Iris pigment epithelial cell (primary cell): ENCODE results near the gene NSD2.
A peak's percentile ranks its signal among the peaks of the same experiment; 100 is the strongest.
"Not testable (repeated sequence)": the region's sequence is repeated elsewhere in the genome, so short reads cannot be mapped to it uniquely, and the experiment has no call there.

Source experiments
- DNase-seq: peaks from one replicate; pipeline ENCODE4 v3.0.0-alpha.2; 2011; ENCODE audit warnings: low read depth

The NSD2 gene

GRCh38 chr4:1985780-1986577, 114.8 kb downstream of the NSD2 start:
- DNase-seq, result no peak

DNA sequence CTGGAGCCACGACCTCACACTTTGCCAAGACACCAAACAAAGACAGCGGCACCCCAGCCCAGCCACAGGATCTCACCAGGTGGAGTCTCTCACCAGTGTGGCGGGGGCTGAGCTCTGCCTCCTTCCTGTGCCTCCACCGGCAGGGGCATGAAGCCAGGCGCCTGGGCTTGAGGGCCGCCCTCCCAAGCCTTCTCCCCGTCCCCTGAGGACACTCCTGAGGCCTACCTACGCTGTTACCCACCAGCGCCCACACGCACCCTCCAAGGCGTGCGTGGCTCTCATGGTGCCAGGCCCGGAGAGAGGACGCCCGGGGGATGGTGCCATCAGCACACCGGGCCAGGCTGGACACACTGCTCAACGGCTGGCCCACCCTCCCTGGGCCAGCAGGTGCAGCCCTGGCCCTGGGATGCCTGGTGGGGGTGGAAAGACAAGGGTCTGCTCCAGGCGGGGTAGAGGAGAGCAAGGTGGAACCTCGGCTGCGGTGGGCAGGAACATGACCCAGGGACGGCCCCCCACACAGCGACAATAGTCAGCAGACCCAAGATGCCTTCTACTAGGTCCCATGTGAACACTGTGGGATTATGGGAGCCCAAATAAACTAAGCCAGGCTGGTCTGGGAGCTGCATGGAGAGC, 115.5 kb downstream of the NSD2 start:
- DNase-seq, result no peak

DNA sequence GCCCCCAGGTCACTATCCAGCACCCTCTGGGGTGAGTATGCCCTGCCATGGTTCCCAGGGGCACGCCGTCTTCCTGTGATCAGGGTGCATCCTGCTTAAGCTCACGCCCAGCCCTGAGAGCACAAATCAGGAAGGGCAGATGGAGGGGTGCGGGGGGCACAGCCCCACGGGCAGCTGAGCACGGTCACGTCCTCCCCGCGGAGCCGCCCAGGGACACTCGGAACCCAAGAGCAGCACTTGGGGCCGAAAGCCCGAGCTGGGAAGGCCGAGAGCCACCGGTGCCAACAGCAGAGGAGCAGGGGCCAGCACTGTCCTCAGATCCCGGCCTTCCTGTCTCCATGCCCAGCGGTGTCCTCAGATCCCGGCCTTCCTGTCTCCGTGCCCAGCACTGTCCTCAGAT, 116.1 kb downstream of the NSD2 start:
- DNase-seq, result no peak

GRCh38 chr4:1987721-1988326, 116.6 kb downstream of the NSD2 start:
- no peak for DNase-seq

DNA sequence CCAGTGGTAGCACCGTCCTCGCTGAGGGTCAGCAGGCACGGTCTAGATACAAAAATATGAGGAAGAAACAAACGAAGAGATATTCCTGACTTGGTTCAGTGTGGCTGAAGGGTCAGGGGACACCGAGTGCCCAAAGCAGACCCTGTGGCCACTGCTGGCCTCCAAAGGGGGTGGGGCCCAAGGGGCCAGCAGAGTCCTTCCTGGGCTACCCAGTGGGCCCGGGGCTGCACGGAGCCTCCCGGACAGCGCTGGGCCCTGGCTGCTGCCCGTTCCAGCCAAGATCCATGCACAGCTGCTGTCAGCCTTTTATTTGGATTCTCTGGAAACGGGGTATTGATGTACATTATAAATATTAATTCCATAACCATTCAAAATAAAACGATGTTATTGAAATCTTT, 117.1 kb downstream of the NSD2 start:
- DNase-seq, result no peak

DNA sequence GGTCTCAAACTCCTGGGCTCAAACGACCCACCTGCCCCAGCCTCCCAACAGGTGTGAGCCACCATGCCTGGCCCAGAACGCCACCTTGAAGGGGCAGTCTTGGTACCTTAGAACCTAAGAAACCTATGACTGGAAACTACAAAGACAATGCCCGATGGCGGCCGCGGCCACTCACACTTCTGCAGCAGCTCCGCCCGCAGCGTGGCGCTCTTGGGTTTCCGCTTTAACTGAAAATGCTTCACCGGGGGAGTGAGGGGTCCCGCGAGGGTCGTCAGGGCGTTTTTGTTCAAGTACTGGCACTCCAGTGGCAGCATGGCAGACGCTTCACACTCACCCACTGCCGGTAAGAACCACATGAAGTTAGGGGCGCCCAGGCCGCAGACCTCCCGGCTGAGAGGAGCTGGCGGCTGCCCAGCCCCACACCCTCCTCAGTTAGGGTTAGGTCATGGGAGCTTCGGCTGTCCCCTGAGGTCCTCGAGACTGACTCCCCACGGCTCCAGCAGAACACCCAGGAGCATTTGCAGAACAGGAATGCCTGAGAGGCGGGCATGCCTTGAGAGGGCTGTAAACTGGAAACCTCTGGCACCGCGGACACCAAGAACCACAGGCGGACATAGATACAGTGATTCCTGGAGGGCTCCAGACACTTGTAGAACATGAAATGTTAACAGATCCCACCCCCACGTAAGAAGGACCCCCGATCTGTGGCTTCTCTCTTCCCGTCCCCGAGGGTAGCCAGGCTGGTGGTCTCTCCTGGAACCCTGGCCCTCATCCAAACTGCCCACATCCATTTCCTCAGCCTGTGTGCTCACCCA, 118.5 kb downstream of the NSD2 start:
- DNase-seq, result no peak

- no peak for DNase-seq
Measured at GRCh38 chr4:1990348-1990645, 119.1 kb downstream of the NSD2 start.

GRCh38 chr4:1990676-1991075, 119.5 kb downstream of the NSD2 start:
- DNase-seq, result no peak

GRCh38 chr4:1991087-1991486, 119.9 kb downstream of the NSD2 start:
- no peak for DNase-seq

- no peak for DNase-seq
Measured at GRCh38 chr4:1991596-1992434, 120.6 kb downstream of the NSD2 start.

- no peak for DNase-seq
Measured at GRCh38 chr4:1992468-1993168, 121.4 kb downstream of the NSD2 start.

- DNase-seq, result no peak
Measured at GRCh38 chr4:1993169-1993516, 122.0 kb downstream of the NSD2 start.

DNA sequence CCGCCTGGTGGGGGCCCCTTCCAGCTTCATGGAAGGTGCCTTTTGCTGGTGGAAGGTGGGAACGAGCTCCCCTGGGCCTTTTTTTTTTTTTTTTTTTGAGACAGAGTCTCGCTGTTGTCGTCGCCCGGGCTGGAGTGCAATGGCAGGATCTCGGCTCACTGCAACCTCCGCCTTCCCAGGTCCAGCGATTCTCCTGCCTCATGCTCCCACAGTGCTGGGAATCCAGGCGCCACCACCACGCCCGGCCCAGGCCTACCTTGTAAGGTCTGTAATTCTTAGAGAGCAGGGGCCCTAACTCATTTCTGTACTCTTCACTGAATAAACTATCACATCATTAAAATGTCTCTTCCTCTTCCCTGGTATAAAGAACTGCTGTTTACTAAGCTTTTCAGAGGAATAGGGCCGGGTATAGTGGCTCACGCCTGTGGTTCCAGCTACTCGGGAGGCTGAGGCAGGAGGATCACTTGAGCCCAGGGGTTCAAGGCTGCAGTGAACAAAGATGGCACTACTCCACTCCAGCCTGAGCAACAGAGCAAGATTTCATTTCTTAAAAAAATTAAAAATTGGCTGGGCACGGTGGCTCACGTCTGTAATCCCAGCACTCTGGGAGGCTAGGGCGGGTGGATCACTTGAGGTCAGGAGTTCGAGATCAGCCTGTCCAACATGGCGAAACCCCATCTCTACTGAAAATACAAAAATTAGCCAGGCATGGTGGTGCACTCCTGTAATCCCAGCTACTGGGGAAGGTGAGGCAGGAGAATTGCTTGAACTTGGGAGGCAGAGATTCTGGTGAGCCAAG, 122.7 kb downstream of the NSD2 start:
- DNase-seq, result not testable (repeated sequence)

DNA sequence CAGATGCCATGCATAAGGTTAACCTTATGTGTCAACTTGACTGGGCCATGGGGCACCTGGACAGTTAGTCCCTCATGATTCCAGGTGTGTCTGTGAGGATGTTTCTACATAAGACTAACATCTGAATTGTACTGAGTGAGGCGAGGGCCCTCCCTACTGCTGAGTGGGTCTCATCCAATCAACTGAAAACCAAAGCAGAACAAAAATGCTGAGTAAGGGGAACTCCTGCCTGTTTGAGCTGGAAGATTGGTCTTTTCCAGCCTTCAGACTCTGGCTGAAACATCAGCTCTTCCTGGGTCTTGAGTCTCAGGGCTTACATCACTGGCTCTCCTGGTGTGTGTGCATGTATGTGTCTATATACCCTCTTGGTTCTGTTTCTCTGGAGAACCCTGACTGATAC, 123.7 kb downstream of the NSD2 start:
- no peak for DNase-seq

GRCh38 chr4:1996866-1997611, 125.8 kb downstream of the NSD2 start:
- DNase-seq, result no peak

DNA sequence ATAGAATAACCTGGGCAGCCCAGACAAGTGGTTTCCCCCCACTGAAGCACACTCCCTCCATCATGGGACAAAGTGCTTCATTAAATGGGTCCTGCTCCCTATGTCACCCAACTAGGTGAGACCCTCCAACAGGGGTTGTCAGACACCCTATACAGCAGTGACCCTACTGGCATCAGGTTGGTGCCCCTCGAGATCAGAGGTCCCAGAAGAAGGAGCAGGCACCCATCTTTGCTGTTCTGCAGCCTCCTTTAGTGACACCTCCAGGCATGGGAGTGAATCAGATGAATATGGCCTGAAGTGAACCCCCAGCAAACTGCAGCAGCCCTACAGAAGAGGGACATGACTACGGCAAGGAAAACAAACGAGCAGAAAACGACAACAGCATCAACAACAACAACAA, 126.5 kb downstream of the NSD2 start:
- DNase-seq, result no peak

DNA sequence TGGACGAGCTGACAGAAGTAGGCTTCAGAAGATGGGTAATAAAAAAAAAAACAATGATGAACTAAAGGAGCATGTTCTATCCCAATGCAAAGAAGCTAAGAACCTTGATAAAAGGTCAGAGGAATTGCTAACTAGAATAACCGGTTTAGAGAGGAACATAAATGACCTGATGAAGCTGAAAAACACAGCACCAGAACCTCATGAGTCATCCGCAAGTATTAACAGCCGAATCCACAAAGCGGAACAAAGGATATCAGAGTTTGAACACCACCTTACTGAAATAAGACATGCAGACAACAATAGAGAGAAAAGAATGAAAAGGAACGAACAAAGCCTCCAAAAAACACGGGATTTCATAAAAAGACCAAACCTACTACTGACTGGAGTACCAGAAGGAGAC, 127.1 kb downstream of the NSD2 start:
- DNase-seq, result peak; percentile 15

GRCh38 chr4:1999308-1999707, 128.1 kb downstream of the NSD2 start:
- not testable (repeated sequence) for DNase-seq

GRCh38 chr4:2003361-2003760, 132.2 kb downstream of the NSD2 start:
- DNase-seq, result not testable (repeated sequence)

DNA sequence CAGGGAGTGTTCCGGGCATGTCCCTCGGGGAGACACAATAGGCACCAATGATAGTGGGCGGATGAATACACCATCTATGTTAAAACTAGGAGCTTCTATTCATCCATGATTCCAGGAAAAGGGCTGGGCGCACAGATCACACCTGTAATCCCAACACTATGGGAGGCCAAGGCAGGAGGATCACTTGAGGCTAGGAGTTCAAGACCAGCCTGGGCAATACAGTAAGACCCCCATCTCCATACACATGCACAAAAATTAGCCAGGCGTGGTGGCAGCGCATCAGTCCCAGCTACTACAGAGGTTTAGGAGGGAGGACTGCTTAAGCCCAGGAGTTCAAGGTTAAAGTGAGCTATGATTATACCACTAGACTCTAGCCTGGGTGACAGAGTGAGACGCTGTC, 135.2 kb downstream of the NSD2 start:
- DNase-seq, result no peak
